GM19023 (cell line): ENCODE data around the gene MREG.
"Not testable (repeated sequence)": the region's sequence is repeated elsewhere in the genome, so short reads cannot be mapped to it uniquely, and the experiment has no call there.

Source experiments
- ATAC-seq: cut with Tn5 transposase; IDR thresholded peaks from one replicate; pipeline ENCODE4 v1.9.1; 2021; ENCODE audit warnings: mild to moderate bottlenecking, moderate library complexity; ENCODE audit not compliant: unreplicated experiment

Gene MREG

DNA sequence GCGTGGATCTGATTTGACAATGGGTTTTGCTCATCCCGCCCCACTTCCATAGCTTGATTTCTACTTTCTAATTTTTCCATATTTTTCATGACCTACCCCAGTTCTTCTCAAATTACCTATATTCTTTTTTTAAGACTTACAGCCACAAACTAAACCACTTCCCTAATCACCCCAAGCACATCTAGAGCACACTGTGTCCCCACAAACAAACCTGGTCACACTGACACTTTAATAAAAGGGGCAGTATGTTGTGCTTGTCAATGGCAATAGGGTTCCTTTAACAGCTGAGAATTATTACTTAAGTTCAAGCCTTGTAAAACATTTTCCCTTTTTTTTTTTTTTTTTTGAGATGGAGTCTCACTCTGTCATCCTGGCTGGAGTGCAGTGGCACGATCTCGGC, 47.1 kb downstream of the MREG start:
- no peak for ATAC-seq

DNA sequence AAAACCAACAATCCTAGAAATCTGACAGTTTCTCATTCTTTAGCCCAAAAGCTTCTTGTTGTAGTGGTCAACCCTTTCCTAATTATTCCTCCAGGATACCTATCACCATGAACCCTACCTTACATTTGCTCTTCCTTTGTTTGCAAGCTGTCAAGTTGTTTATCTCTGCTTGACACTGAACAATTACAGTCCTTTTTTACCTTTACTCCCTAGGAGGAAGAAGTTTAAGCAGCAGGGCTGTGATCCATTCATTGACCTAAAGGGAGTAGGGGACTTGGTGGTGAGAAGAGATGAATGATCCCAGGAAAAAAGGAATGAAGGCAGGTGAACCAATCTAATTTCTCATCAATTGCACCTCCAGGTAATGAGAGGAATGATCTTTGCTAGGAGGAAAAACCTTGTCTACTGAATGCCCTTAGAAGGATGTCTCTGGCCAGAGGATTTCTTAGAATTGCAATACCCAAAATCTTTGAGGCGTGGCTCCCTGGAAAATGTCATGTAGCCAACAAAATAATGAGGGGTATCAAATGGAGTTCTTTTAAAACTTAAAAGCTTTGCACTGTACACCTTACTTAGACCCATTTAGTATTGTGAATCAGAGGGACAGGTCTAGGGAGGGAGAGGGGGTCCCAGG, 47.7 kb downstream of the MREG start:
- no peak for ATAC-seq

DNA sequence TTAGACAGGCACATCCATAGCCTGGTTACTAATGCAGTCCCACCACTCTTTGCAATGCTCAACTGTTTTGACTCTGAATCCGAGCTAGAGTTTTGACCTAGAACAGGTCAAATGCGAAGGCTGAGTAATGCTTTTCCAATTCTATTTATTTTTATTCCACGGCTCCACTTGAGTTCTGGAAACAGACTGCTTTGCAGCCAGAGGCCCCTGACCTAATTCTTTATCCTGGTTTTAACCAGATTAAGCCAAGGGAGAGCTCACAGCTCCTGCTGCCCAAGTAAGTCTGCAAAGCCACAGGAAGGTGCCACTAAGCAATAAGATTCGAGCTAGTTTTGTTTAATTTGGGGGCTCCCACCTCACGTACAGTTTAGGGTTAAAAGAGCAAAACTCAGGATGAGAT, 51.4 kb downstream of the MREG start:
- ATAC-seq = no peak

GRCh38 chr2:215958257-215958656, 55.1 kb downstream of the MREG start:
- ATAC-seq = no peak

GRCh38 chr2:215957354-215958122, 55.8 kb downstream of the MREG start:
- not testable (repeated sequence) for ATAC-seq

- no peak for ATAC-seq
Measured at GRCh38 chr2:215952860-215953637, 60.3 kb downstream of the MREG start.

DNA sequence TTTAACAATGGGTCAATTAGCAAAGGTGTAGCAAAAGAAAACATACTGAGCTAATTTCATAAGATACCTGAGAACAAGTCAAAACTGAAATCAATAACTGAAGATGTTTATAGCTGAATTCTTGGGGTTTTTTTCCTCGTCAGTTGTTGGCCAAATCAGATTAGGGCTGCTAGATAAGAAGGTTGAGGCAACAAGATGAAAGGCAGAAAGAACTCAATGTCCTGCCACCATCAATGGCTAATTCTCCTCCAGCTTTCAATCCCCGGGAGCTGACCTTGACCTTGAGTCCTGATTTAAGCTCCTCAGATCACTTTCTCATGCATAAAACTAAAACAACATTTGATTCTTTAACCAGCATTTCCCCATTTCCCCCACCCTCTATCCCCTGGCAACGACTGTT, 61.8 kb downstream of the MREG start:
- ATAC-seq = no peak

GRCh38 chr2:215949991-215950404, 63.4 kb downstream of the MREG start:
- ATAC-seq = peak; percentile 78

GRCh38 chr2:215948051-215948450, 65.3 kb downstream of the MREG start:
- ATAC-seq = no peak

- ATAC-seq = no peak
Measured at GRCh38 chr2:215946586-215946985, 66.8 kb downstream of the MREG start.

DNA sequence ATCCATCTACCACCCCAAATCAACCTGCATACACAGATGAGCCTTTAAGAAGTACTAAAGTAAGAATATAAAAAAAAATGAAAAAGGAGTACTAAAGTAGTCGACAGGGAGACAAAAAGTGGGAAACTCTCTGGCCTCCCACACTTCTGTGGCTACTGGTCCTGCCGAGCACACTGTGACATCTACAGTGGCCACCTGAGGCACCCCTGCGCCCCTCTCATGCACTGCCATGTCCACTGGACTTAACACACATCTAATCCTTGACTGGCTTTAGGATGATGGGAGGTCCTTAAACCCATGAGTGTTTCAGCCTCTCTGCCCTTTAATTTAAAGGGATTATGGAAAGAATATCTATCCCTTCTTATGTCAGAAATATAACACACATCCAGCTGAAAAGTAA, 71.2 kb downstream of the MREG start:
- ATAC-seq = no peak

DNA sequence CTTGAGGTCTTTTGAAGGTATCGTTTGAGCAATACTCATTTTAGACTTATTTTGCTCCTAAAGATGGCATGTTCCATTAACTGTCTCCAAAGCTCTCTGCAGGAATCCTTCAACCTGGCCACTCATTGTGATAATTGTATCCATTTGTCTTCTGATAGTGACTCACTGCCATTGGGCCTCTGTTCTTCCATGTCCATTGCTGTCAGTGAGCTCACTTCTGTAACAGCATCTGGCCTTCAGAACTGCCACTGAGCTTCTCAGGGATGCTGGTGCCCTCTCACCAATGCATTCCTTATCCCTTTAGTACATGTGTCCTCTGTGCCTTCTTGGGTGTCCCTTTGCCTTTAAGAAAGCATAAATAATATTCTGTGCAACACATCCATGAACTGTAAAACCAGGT, 71.6 kb downstream of the MREG start:
- ATAC-seq = no peak

GRCh38 chr2:215940645-215941184, 72.6 kb downstream of the MREG start:
- ATAC-seq = no peak

DNA sequence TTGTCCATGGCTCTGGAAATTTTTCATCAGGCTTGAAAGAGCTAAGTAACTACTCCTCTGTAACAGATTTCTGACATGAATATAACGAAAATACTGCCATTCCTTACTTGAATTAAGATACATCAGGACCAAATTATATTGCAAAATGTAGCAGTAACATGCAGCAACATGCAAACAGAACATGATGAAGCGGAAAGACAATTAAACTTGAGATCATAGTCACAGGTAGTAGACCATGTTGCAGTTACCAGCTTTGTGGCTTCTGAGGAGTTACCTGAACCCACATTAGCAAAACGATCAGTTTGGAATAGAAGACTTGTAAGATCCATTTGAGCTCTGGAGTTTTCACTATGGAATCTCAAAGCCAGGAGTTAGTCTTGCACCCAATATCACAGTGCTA, 76.2 kb downstream of the MREG start:
- no peak for ATAC-seq

DNA sequence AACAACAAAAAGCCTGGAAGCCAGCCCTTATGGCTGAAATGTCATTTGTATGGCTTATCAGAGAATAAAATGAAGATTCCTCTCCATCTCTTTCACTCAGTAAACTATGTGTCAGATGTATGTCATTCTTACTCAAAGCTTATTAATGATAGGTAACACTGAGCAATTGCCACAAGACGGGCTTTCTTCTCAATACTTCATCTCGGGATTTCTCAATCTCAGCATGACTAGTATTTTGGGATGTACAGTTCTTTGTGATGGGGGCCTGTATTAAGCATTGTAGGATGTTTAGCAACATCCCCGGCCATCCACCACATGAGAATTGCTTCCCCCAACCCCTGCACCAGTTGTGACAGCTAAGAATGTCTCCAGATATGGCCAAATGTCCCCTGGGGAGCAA, 80.2 kb downstream of the MREG start:
- ATAC-seq = no peak

DNA sequence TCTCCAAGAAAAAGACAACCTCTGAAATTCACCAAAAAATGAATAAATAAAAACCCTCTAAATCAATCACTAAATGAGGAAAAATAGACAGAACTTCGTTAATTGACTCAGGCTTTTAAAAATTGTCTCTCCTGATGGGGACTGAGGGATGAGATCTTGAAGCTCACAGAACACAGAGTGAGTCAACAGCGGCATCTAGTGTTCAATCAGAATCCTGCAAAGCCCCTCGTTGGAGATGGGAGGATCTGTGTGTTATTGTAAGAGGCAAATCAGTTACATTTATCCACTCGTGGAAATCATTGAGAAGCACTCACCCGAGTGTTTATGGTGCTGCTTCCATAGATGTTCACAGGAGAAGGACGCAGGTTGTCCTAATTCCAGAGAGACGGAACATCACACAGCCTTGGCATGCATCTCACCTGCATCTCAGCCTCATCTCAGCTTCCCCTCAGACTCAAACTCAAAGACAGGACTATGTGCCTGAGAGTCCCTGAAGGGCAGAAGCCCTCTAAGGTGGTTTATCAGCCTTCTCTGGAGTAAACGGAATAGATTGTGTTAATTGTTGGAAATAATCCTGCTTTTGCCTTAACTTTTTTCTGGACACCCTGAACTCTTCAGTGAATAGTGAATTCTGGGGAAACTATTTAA, 82.0 kb downstream of the MREG start:
- ATAC-seq = peak; percentile 92

DNA sequence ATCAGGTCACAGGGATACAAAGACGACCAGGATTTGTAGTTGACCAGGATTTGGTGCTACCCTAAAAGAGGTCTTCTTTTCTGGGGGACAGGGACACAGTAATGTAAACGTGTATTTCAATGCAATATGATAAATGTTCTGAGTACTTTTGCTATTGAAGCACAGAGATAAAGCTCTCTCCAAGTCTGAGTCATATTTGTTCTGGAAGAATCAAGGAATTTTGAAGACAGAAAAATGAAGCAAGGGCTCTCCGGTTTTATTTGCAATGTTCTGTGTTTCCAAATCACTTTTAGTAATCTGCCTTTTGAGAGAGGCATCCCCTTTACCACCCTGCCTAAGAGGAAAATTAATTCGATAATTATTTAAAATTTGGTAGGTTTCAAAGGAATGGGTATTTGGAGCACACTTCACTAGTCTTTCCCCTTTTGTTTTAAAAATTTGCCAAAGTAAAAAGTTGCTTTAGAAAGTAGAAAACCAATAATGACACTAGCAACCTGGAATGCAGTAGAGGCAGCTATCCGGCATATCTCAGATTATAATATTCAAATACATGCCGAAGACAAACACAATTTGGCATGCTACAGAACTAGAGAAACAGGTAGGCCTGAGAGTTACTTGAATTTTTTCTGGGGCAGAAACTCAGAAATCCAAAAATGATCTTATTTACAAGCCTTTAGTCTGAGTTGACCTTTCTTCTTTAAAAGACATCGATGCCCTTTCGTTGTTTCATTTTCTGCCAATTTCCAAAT, 82.7 kb downstream of the MREG start:
- no peak for ATAC-seq

DNA sequence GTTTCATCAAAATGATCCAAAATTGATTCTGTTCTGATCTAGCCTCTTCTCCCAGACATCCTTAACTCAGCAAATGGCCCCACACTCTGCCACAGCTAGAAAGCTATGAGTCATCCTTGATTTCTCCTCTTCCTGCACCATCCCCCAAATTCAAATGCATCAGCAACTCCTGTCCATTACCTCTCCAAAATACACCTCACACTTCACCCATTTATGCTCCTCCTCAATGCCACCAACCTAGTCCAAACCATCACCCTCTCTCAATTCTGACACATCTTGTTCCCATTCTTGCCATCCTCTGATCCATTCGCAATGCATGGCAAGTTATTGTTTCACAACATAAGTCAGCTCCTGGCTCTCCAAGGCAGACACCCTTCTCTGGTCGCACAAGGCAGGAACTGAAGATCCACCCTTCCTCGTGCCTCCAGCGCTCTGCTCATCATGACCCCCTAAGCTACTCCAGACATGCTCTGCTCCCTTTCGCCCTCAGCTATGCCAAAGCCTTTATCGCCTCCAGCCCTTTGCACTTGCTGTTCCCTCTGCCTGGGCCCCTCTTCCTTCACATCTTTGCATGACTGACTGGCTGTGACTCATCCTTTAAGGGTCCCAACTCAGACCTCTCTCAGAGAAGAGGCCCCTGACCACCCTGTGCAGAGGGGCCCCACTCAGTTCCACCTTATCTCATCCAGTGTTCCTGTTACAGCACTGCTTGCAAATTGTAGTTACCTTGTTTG, 83.6 kb downstream of the MREG start:
- ATAC-seq = no peak

GRCh38 chr2:215928086-215928485, 85.3 kb downstream of the MREG start:
- ATAC-seq = no peak

- ATAC-seq = not testable (repeated sequence)
Measured at GRCh38 chr2:215926992-215927391, 86.4 kb downstream of the MREG start.
